MM.1S (cell line): Measurements from ENCODE around the gene RPL21.
"Not testable (repeated sequence)": the region's sequence is repeated elsewhere in the genome, so short reads cannot be mapped to it uniquely, and the experiment has no call there.

Experiments
- DNase-seq: peaks from one replicate; pipeline ENCODE4 v3.0.0-alpha.2; 2015
- H2AFZ ChIP-seq: fragments of 300-600 bp; sonication (generic); 2 replicates; pipeline ENCODE4 v1.6.0; 2016; ENCODE audit warnings: antibody characterized with exemption, low read length
- H3F3A ChIP-seq: fragments of 300-600 bp; sonication (generic); 2 replicates; pipeline ENCODE4 v1.6.1; 2016; ENCODE audit warnings: mild to moderate bottlenecking, antibody characterized with exemption, low read length, moderate library complexity, mixed read lengths; ENCODE audit not compliant: insufficient read depth
- H3K27ac ChIP-seq: fragments of 300-600 bp; sonication (generic); 2 replicates; pipeline ENCODE4 v1.5.1; 2016; ENCODE audit warnings: mild to moderate bottlenecking, low read length
- H3K27me3 ChIP-seq: fragments of 300-600 bp; sonication (generic); replicated peaks from 2 replicates; pipeline ENCODE4 v1.6.0; 2016; ENCODE audit warnings: low read length; ENCODE audit not compliant: insufficient read depth
- H3K36me3 ChIP-seq: fragments of 300-600 bp; sonication (generic); replicated peaks from 2 replicates; pipeline ENCODE4 v1.6.1; 2016; ENCODE audit warnings: mild to moderate bottlenecking, low read length, mixed read lengths; ENCODE audit not compliant: insufficient read depth
- H3K4me1 ChIP-seq: fragments of 300-600 bp; sonication (generic); 2 replicates; pipeline ENCODE4 v1.6.1; 2016; ENCODE audit warnings: low read length, mixed read lengths
- H3K4me2 ChIP-seq: fragments of 300-600 bp; sonication (generic); 2 replicates; pipeline ENCODE4 v1.6.0; 2016; ENCODE audit warnings: low read depth, low read length
- H3K4me3 ChIP-seq: fragments of 300-600 bp; sonication (generic); 2 replicates; pipeline ENCODE4 v1.5.1; 2016; ENCODE audit warnings: low read length, mixed read lengths
- H3K79me2 ChIP-seq: fragments of 300-600 bp; sonication (generic); 2 replicates; pipeline ENCODE4 v1.6.1; 2016; ENCODE audit warnings: mixed run types, low read length, mixed read lengths
- H3K9ac ChIP-seq: fragments of 300-600 bp; sonication (generic); 2 replicates; pipeline ENCODE4 v1.6.1; 2016; ENCODE audit warnings: low read length, mixed read lengths
- H3K9me2 ChIP-seq: fragments of 300-600 bp; sonication (generic); replicated peaks from 2 replicates; pipeline ENCODE4 v1.6.1; 2016; ENCODE audit warnings: mild to moderate bottlenecking, low read length, mixed read lengths; ENCODE audit not compliant: insufficient read depth
- H3K9me3 ChIP-seq: fragments of 300-600 bp; sonication (generic); replicated peaks from 2 replicates; pipeline ENCODE4 v1.6.1; 2016; ENCODE audit warnings: mild to moderate bottlenecking, low read length, mixed read lengths; ENCODE audit not compliant: insufficient read depth
- H4K20me1 ChIP-seq: fragments of 300-600 bp; sonication (generic); 2 replicates; pipeline ENCODE4 v1.6.1; 2016; ENCODE audit warnings: mild to moderate bottlenecking, low read length, moderate library complexity, mixed read lengths; ENCODE audit not compliant: insufficient read depth
- CTCF ChIP-seq: fragments of 300-600 bp; sonication (generic); IDR thresholded peaks from 2 replicates; pipeline ENCODE4 v1.5.1; 2016; ENCODE audit warnings: antibody characterized with exemption, low read length, mixed read lengths
- EZH2 ChIP-seq: fragments of 300-600 bp; sonication (generic); optimal IDR thresholded peaks from 2 replicates; pipeline ENCODE3; 2017; ENCODE audit warnings: low read depth, mild to moderate bottlenecking, antibody characterized with exemption, low read length, mixed read lengths
- EZH2phosphoT487 ChIP-seq: fragments of 300-600 bp; sonication (generic); IDR thresholded peaks from 2 replicates; pipeline ENCODE4 v1.6.1; 2018; ENCODE audit warnings: antibody characterized with exemption, low read length

Gene RPL21

GRCh38 chr13:27288392-27288791, 37.0 kb downstream of the RPL21 start:
- no peaks in the 10 kb centered on the region for H3K9me2 ChIP-seq
- no peak overlapping the region for H3K4me3 ChIP-seq
- H3K79me2 ChIP-seq, result no peaks in the 10 kb centered on the region
- no peaks in the 10 kb centered on the region for H3K27me3 ChIP-seq
- H3K36me3 ChIP-seq, result no peaks in the 10 kb centered on the region
- no peak overlapping the region for H3K9ac ChIP-seq
- no peaks in the 10 kb centered on the region for H3K4me1 ChIP-seq
- no peak overlapping the region for H3K27ac ChIP-seq
- H3K9me3 ChIP-seq, result no peaks in the 10 kb centered on the region
- H3F3A ChIP-seq, result no peaks in the 10 kb centered on the region
- H2AFZ ChIP-seq, result no peak overlapping the region
- DNase-seq, result no peak
- H3K4me2 ChIP-seq, result no peak overlapping the region
- no peaks in the 10 kb centered on the region for H4K20me1 ChIP-seq
- TF ChIP-seq EZH2phosphoT487 (no peak), CTCF (no peak), EZH2 (no peak)

- Histone ChIP-seq H3K9ac (no peak overlapping the region), H3K4me1 (no peaks in the 10 kb centered on the region), H3K4me3 (no peak overlapping the region), H4K20me1 (no peaks in the 10 kb centered on the region), H3F3A (no peaks in the 10 kb centered on the region), H3K9me3 (no peaks in the 10 kb centered on the region), H3K79me2 (no peaks in the 10 kb centered on the region), H3K9me2 (no peaks in the 10 kb centered on the region), H3K27me3 (no peaks in the 10 kb centered on the region), H3K4me2 (no peak overlapping the region), H2AFZ (no peak overlapping the region), H3K36me3 (no peaks in the 10 kb centered on the region), H3K27ac (no peak overlapping the region)
- no peak for DNase-seq
- no peak for TF ChIP-seq CTCF
- no peak for TF ChIP-seq EZH2phosphoT487
- no peak for TF ChIP-seq EZH2
Observed at GRCh38 chr13:27289011-27289665, 37.8 kb downstream of the RPL21 start.

GRCh38 chr13:27290715-27291114, 39.4 kb downstream of the RPL21 start:
- H3K9ac ChIP-seq, result no peak overlapping the region
- H3K4me1 ChIP-seq, result no peaks in the 10 kb centered on the region
- H3K27ac ChIP-seq, result no peak overlapping the region
- H3K27me3 ChIP-seq, result no peaks in the 10 kb centered on the region
- no peaks in the 10 kb centered on the region for H3K36me3 ChIP-seq
- no peaks in the 10 kb centered on the region for H4K20me1 ChIP-seq
- H3F3A ChIP-seq, result no peaks in the 10 kb centered on the region
- H2AFZ ChIP-seq, result no peak overlapping the region
- TF ChIP-seq CTCF (no peak), EZH2phosphoT487 (no peak), EZH2 (no peak)
- H3K79me2 ChIP-seq, result no peaks in the 10 kb centered on the region
- H3K4me3 ChIP-seq, result no peak overlapping the region
- DNase-seq, result no peak
- H3K9me3 ChIP-seq, result no peaks in the 10 kb centered on the region
- H3K4me2 ChIP-seq, result no peak overlapping the region
- no peaks in the 10 kb centered on the region for H3K9me2 ChIP-seq

GRCh38 chr13:27291967-27292366, 40.6 kb downstream of the RPL21 start:
- H3K4me1 ChIP-seq, H3K9me3 ChIP-seq, DNase-seq, H3K27ac ChIP-seq, H3K36me3 ChIP-seq, H3K4me3 ChIP-seq, H4K20me1 ChIP-seq, H3K4me2 ChIP-seq, H3K9me2 ChIP-seq, H2AFZ ChIP-seq, H3K9ac ChIP-seq, H3K27me3 ChIP-seq, H3K79me2 ChIP-seq, H3F3A ChIP-seq: not testable (repeated sequence)
